PC-9 (cell line): ENCODE data around the gene RSBN1L.

ENCODE experiments used
- CTCF ChIP-seq: fragments of 200-600 bp; sonication (generic); conservative IDR thresholded peaks from 2 replicates; pipeline ENCODE4 v1.6.1; 2017; ENCODE audit warnings: mixed run types, antibody characterized with exemption, mild to moderate bottlenecking, moderate library complexity
- EZH2 ChIP-seq: fragments of 200-600 bp; sonication (generic); IDR thresholded peaks from 2 replicates; pipeline ENCODE4 v1.8.0; 2017; ENCODE audit warnings: antibody characterized with exemption, low read depth

GRCh38 chr7:77653572-77653971, 42.7 kb upstream of the RSBN1L start:
- no peak for TF ChIP-seq CTCF
- no peak for TF ChIP-seq EZH2
